ENCODE results near the gene PAXX.

PAXX gene

DNA sequence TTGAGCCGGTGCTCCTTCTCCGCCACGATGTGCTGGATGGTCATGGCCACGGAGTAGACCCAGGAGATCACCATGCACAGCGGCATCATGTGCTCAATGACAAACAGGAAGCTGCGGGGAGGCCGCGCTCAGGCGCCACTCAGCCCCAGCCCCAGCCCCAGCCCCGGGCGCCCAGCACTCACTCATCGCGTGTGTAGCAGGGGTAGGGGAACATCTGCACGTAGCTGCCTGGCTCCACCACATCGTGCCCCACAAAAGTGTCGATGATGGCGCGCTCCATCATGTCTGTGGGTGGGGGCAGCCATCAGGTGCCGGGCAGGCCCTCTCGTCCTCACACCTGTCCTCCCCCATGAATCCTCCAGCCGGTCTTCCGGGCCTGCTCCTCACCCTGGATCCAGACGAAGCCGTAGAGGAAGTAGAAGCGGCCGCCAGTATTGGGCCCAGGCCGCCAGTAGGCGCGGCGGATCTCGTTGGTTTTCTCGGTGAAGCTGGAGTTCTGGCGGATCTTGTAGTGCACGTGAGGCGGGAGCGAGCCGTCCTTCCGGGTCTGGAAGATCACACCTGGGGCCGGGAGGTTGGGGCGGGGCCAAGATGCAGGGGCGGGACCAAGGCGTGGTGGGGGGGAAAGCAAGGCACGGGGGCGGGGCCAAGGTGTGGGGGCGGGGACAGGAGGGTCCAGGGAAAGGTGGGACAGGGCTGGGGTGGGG is 25.7 kb downstream of the PAXX start:
- H2AFZ ChIP-seq (ENCODE audit: low read depth), result no peak overlapping the region
- TF ChIP-seq, protein P1, sequence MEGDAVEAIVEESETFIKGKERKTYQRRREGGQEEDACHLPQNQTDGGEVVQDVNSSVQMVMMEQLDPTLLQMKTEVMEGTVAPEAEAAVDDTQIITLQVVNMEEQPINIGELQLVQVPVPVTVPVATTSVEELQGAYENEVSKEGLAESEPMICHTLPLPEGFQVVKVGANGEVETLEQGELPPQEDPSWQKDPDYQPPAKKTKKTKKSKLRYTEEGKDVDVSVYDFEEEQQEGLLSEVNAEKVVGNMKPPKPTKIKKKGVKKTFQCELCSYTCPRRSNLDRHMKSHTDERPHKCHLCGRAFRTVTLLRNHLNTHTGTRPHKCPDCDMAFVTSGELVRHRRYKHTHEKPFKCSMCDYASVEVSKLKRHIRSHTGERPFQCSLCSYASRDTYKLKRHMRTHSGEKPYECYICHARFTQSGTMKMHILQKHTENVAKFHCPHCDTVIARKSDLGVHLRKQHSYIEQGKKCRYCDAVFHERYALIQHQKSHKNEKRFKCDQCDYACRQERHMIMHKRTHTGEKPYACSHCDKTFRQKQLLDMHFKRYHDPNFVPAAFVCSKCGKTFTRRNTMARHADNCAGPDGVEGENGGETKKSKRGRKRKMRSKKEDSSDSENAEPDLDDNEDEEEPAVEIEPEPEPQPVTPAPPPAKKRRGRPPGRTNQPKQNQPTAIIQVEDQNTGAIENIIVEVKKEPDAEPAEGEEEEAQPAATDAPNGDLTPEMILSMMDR (conservative IDR thresholded peaks at IDR 0.05; ENCODE audit: low read depth, low read length), result no peak
- no peaks in the 10 kb centered on the region for H3K36me3 ChIP-seq (ENCODE audit: insufficient read depth)
- no peak overlapping the region for H3K9ac ChIP-seq
- peaks cover 4% of the 10 kb centered on the region for H3K4me1 ChIP-seq (ENCODE audit: low read depth, poor library complexity, severe bottlenecking)
- H4K20me1 ChIP-seq (ENCODE audit: insufficient read depth), result no peaks in the 10 kb centered on the region
- H3K4me2 ChIP-seq, result no peak overlapping the region
- no peak overlapping the region for H3K4me3 ChIP-seq (IDR thresholded peaks at IDR 0.05; ENCODE audit: insufficient read depth, low read depth, low read length)
- no peak overlapping the region for H3K27ac ChIP-seq
- H3K79me2 ChIP-seq (ENCODE audit: insufficient read depth, low read depth), result no peaks in the 10 kb centered on the region
- peaks cover 5% of the 10 kb centered on the region; the same call in 1 of the 2 replicates for H3K27me3 ChIP-seq (ENCODE audit: insufficient read depth, low read depth)

DNA sequence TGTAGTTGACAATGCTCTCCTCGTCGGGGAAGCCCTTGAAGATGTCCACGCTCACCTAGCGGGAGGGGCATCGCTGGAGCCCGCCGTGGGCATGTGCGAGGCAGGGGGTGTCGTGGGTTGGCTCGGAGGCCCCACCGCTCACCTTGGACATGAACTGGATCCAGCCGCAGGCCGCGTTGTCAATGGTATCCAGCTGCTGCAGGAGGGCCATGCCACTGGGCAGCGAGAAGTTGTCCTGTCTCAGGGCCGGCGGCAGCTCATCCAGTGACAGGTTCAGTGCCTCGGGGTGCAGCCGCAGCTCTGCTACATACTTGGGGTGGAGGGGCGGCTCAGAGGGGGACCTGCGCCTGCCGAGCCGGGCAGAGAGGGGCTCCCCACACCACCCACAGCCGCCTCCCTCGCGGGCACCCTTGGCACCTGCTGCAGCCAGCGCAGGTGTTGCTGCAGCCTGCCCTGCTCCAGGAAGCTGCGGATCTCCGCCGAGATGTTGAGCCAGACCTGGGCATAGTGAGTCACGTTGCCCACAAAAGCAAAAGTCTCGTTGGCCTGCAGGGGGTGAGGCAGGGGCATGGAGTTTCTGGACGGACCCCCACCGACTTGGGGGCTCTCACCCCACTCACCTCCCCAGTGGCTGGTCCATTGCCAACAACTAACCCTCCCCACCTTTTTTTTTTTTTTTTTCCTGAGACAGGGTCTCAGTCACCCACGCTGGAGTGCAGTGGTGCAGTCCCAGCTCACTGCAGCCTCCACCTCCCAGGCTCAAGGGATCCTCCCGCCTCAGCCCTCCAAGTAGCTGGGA is 26.7 kb downstream of the PAXX start:
- peaks cover 5% of the 10 kb centered on the region; the same call in 1 of the 2 replicates for H3K27me3 ChIP-seq (ENCODE audit: insufficient read depth, low read depth)
- no peaks in the 10 kb centered on the region for H4K20me1 ChIP-seq (ENCODE audit: insufficient read depth)
- TF ChIP-seq, protein P1 (conservative IDR thresholded peaks at IDR 0.05; ENCODE audit: low read depth, low read length), result no peak
- no peaks in the 10 kb centered on the region for H3K36me3 ChIP-seq (ENCODE audit: insufficient read depth)
- no peaks in the 10 kb centered on the region for H3K79me2 ChIP-seq (ENCODE audit: insufficient read depth, low read depth)
- H3K27ac ChIP-seq, result no peak overlapping the region
- no peak overlapping the region for H3K9ac ChIP-seq
- H2AFZ ChIP-seq (ENCODE audit: low read depth), result no peak overlapping the region
- H3K4me2 ChIP-seq, result no peak overlapping the region
- H3K4me1 ChIP-seq (ENCODE audit: low read depth, poor library complexity, severe bottlenecking), result peaks cover 4% of the 10 kb centered on the region
- no peak overlapping the region for H3K4me3 ChIP-seq (IDR thresholded peaks at IDR 0.05; ENCODE audit: insufficient read depth, low read depth, low read length)

DNA sequence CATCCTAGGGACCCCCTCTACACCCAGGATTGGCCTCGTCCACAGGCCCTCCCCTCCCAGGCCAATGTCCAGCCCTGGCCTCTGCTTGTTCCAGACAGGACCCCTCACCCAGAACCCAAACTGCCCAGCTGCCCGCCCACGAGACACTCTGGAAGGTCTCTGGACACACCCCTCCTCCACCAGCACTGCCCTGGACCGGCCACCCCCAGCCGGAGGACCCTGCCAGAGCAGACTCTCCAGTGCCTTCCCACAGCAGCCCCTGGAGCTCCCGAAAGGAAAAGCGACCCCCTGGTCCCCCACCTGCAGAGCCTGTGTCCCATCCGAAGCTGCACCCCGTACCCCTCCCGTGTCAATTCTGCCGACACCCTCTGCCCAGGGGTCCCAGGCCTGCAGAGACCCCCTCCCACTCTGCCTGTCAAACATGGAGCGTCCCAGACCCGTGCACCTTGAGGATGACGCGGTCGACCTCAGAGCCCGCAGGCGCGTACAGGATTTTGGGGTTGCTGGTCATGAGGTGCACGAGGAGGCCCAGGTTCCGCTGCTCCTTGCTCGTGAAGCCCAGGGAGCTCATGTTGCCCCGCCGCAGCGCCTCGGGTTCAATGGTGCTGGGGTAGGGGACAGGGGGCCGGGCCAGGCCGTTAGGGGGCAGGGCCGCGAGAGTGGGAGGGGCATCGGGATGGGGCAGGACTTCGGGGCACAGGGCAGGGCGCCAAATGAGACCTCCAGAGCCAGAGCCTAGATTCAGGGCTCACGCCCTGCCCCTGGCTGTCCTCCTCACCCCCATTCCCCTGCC is 27.9 kb downstream of the PAXX start:
- Histone ChIP-seq H3K4me1 (ENCODE audit: low read depth, poor library complexity, severe bottlenecking) (peaks cover 4% of the 10 kb centered on the region), H4K20me1 (ENCODE audit: insufficient read depth) (no peaks in the 10 kb centered on the region), H3K9ac (no peak overlapping the region), H3K4me3 (IDR thresholded peaks at IDR 0.05; ENCODE audit: insufficient read depth, low read depth, low read length) (no peak overlapping the region), H3K27ac (no peak overlapping the region), H3K36me3 (ENCODE audit: insufficient read depth) (no peaks in the 10 kb centered on the region), H2AFZ (ENCODE audit: low read depth) (no peak overlapping the region), H3K27me3 (ENCODE audit: insufficient read depth, low read depth) (peaks cover 5% of the 10 kb centered on the region; the same call in 1 of the 2 replicates), H3K79me2 (ENCODE audit: insufficient read depth, low read depth) (no peaks in the 10 kb centered on the region), H3K4me2 (no peak overlapping the region)
- TF ChIP-seq, protein P1 (conservative IDR thresholded peaks at IDR 0.05; ENCODE audit: low read depth, low read length), result no peak

DNA sequence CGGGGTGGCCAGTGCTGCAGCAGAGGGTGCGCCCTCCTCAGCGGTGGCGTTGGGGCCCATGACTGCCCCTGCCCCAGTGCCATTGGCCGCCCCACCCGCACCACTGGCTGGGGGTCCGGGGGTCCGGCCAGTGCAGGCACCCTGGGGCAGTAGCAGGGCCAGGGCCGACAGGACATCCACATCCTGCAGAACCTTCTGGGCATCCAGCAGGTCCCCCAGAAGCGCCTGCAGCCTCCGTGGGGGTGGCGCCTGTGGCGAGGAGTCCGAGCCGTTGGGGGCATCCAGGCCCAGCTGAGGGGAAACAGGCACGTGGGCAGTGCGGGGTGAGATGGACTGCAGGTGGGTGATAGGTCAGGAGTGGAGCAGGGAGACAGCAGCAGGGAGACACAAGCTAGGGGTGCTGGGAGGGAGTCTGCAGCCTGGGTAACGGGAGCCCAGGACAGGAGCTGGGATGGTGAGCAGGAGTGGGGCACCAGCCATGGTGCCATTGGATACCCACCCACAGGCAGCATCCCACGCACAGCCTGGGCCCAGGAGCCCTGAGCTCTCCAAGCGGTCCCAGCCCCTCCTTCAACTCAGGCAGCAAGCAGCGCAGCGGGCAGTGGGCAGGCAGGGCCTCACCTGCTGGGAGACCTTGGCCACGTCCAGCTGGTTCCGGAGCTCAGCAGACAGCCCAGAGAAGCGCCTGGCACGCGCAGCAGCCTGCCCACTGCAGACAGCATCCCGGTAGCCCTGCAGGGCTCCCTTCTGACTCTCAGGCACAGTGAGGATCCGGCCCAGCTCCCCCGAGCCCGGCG is 28.7 kb downstream of the PAXX start:
- no peaks in the 10 kb centered on the region for H3K36me3 ChIP-seq (ENCODE audit: insufficient read depth)
- H3K27ac ChIP-seq, result no peak overlapping the region
- no peak overlapping the region for H3K4me2 ChIP-seq
- no peak overlapping the region for H3K9ac ChIP-seq
- H3K79me2 ChIP-seq (ENCODE audit: insufficient read depth, low read depth), result no peaks in the 10 kb centered on the region
- H3K4me1 ChIP-seq (ENCODE audit: low read depth, poor library complexity, severe bottlenecking), result peaks cover 4% of the 10 kb centered on the region
- peaks cover 5% of the 10 kb centered on the region; the same call in 1 of the 2 replicates for H3K27me3 ChIP-seq (ENCODE audit: insufficient read depth, low read depth)
- no peaks in the 10 kb centered on the region for H4K20me1 ChIP-seq (ENCODE audit: insufficient read depth)
- H3K4me3 ChIP-seq (IDR thresholded peaks at IDR 0.05; ENCODE audit: insufficient read depth, low read depth, low read length), result no peak overlapping the region
- H2AFZ ChIP-seq (ENCODE audit: low read depth), result no peak overlapping the region
- TF ChIP-seq, protein P1 (conservative IDR thresholded peaks at IDR 0.05; ENCODE audit: low read depth, low read length), result no peak
